ENCODE measurements around the gene FGD6.
"Not testable (repeated sequence)": the region's sequence is repeated elsewhere in the genome, so short reads cannot be mapped to it uniquely, and the experiment has no call there.

The FGD6 gene

GRCh38 chr12:95244350-95244749 lies 27.1 kb upstream of the FGD6 start:
- no peak overlapping the region for H3K27ac ChIP-seq
- TF ChIP-seq CTCF (conservative IDR thresholded peaks at IDR 0.05; ENCODE audit: low read depth) = no peak
- no peak for DNase-seq (ENCODE audit: low spot score)
- ChIA-PET POLR2A (ENCODE audit: low non-redundant PET) (no interaction called here), CTCF (no interaction called here)

GRCh38 chr12:95243497-95244183 lies 26.4 kb upstream of the FGD6 start:
- CTCF ChIA-PET = interaction anchor here (0.6 kb wide), 3 partner anchors 27 to 320 kb away, joined by 3 read pairs; no protein-coding TSS in a partner anchor
- TF ChIP-seq CTCF (conservative IDR thresholded peaks at IDR 0.05; ENCODE audit: low read depth) = no peak
- DNase-seq (ENCODE audit: low spot score) = no peak
- no peak overlapping the region for H3K27ac ChIP-seq
- POLR2A ChIA-PET (ENCODE audit: low non-redundant PET) = interaction anchor here (0.6 kb wide), 1 partner anchor 22 kb away, joined by 5 read pairs; no protein-coding TSS in a partner anchor

GRCh38 chr12:95241761-95242506 lies 24.7 kb upstream of the FGD6 start:
- POLR2A ChIA-PET (ENCODE audit: low non-redundant PET) = no interaction called here
- TF ChIP-seq CTCF (conservative IDR thresholded peaks at IDR 0.05; ENCODE audit: low read depth) = no peak
- no peak for DNase-seq (ENCODE audit: low spot score)
- H3K27ac ChIP-seq = no peak overlapping the region
- CTCF ChIA-PET = no interaction called here

GRCh38 chr12:95241138-95241537 lies 23.9 kb upstream of the FGD6 start:
- POLR2A ChIA-PET (ENCODE audit: low non-redundant PET); DNase-seq (ENCODE audit: low spot score); H3K27ac ChIP-seq: not testable (repeated sequence)
- CTCF ChIA-PET = interaction anchor here (0.7 kb wide), 1 partner anchor 234 kb away, joined by 3 read pairs; no protein-coding TSS in a partner anchor

- no peak for TF ChIP-seq CTCF (conservative IDR thresholded peaks at IDR 0.05; ENCODE audit: low read depth)
- ChIA-PET CTCF (interaction anchor here (0.7 kb wide), 1 partner anchor 235 kb away, joined by 3 read pairs; no protein-coding TSS in a partner anchor), POLR2A (ENCODE audit: low non-redundant PET) (no interaction called here)
- DNase-seq (ENCODE audit: low spot score) = no peak
- H3K27ac ChIP-seq = no peak overlapping the region
Measured at GRCh38 chr12:95240556-95240955, 23.3 kb upstream of the FGD6 start.

GRCh38 chr12:95239835-95240234 lies 22.6 kb upstream of the FGD6 start:
- DNase-seq (ENCODE audit: low spot score); H3K27ac ChIP-seq; POLR2A ChIA-PET (ENCODE audit: low non-redundant PET): not testable (repeated sequence)
- CTCF ChIA-PET = interaction anchor here (0.6 to 0.8 kb wide), 2 partner anchors 163 to 546 kb away, joined by 3 to 4 read pairs; no protein-coding TSS in a partner anchor

- no peak for TF ChIP-seq CTCF (conservative IDR thresholded peaks at IDR 0.05; ENCODE audit: low read depth)
- H3K27ac ChIP-seq = no peak overlapping the region
- ChIA-PET POLR2A (ENCODE audit: low non-redundant PET) (no interaction called here), CTCF (interaction anchor here (0.6 to 0.8 kb wide), 2 partner anchors 164 to 547 kb away, joined by 3 to 4 read pairs; no protein-coding TSS in a partner anchor)
- DNase-seq (ENCODE audit: low spot score) = no peak
Measured at GRCh38 chr12:95239216-95239615, 21.9 kb upstream of the FGD6 start.

All from RWPE1 (cell line).